HG03520 (cell line): Measurements from ENCODE around the gene MYBPC3.
"Not testable (repeated sequence)": the region's sequence is repeated elsewhere in the genome, so short reads cannot be mapped to it uniquely, and the experiment has no call there.

Experiments
- ATAC-seq: cut with Tn5 transposase; IDR thresholded peaks from one replicate; pipeline ENCODE4 v1.9.1; 2021; ENCODE audit warnings: mild to moderate bottlenecking, moderate library complexity; ENCODE audit not compliant: unreplicated experiment

The MYBPC3 gene

DNA sequence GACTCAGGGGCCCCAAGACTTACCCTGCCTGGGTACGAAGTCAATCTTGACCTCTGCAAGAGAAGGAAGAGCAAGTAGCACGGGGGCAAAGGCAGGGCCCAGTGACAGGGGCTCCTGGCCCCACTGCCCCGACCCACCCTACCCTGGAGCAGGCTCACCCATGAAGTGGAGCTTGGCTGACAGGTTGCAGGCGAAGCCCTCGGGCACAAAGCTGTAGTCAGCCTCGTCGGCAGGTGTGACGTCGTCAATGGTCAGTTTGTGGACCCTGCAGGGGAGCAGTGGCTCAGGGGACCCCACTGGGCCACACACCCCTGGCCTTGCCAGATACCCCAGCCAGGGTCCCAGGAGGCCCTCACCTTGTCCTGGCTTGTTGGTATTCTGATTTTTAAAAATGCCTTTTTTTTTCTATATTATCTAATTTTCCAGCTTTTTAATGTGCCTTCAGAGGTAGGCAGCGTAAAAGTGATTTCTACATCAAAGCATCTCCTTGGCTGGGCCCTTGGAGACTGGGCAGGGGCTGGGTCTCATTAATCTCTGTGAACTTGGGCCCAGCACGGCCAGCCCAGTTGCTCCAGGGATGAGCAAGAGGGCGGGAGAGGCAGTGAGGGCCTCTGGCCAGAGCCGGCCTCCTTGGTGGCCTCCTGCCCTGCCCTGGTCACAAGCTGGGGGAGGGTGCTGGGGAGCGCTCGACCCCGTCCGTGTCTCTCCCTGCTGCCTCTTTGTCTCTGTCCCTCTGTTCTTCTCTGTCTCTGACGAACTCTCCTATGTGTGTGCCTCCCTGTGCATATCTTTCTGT, 11.3 kb downstream of the MYBPC3 start:
- ATAC-seq: no peak

DNA sequence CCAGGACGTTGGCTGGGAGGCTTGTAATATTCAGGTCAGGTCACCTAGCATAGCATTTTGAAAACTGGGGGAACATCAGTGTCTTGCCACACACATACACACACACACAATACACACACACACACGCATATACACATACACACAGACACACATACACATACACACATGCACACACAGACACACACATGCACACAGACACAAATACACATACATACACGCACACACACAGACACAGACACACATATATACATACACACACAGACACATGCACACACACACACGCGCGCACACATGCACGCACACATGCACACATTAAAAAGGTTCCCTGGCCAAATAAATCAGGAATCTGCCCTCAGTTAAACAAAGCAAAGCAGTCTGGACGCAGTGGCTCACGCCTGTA, 12.5 kb downstream of the MYBPC3 start:
- no peak for ATAC-seq

DNA sequence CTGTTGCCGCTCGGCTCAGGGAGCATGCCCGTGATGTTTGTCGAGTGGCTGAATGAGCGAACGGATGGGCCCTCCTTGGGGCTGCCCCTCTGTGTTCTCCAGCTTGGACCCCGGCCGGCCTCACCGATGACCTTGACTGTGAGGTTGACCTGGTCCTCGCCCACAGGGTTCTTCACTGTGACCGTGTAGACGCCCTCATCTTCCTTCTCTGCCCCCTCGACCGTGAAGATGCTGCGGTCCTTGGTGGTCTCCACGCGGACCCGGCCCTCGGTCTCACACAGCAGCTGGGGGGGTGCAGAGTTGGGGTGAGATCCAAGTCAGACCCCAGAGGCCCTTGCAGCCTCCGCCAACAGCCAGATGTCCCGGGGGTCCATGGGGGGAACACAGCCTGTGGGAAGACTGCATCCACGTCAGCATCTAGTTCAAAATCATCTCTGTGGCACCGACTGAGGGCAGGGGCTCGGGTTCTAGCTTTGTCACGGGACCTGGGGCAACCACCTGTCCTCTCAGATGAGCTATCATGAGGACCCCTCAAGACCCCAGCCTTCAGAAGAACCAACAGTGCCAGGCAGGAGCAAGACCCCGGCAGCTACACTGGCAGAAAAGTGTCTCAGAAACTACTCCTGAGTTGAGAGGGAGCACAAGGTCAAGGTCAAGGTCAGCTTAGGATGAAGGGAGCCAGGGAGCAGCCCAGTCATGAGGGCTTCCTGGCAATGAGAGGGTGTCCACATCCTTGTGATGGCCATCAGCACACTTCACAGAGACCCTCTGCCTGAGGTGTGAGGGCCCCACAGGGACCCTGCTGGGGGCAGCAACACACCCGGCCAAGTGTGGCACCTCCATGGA, 13.9 kb downstream of the MYBPC3 start:
- ATAC-seq: no peak

DNA sequence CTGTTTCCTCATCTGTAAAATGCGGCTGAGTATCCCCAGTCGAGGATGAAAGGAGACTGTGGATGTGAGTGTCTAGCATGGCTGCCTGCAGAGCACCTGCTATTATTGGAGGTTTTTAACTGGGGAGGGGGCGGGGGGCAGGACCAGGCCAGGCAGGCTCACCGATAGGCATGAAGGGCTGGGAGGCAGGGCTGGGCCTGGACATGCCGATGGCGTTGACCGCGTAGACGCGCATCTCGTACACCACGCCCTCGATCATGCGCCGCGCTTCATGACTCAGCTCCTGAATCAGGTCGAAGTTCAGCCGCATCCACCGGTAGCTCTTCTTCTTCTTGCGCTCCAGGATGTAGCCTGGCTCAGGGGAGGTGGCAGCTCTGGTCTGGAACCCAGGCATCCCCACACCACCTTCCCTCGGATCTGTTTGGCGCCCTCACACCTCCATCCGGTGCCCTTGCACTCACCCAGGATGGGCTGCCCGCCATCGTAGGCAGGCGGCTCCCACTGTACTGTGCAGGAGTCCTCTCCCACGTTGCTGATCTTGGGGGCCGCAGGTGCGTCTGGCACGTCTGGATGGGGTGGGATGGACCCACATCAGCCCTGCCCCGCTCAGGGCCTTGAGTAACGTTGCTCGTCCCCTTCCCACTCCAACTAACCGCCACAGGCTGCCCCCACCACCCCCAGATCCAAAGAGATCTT, 15.1 kb downstream of the MYBPC3 start:
- no peak for ATAC-seq

DNA sequence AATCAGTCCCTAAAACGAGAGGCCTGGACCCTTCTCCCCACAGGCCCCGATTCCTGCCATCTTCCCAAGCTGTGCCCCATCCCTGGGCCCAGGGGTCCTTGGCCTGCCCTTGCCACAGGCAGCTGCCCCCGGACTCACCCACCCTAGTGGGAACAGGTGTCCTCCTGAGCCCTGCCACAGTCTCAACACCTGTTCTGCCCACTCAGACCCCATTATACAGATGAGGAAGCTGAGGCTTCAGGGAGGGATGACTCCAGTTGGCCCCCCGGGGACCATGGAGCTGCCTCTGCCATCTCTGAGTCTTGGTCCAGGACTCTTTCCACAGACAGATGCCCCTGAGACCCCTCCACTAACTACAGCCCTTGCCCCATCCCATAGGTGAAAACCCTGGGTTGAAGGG, 15.9 kb downstream of the MYBPC3 start:
- ATAC-seq: no peak

DNA sequence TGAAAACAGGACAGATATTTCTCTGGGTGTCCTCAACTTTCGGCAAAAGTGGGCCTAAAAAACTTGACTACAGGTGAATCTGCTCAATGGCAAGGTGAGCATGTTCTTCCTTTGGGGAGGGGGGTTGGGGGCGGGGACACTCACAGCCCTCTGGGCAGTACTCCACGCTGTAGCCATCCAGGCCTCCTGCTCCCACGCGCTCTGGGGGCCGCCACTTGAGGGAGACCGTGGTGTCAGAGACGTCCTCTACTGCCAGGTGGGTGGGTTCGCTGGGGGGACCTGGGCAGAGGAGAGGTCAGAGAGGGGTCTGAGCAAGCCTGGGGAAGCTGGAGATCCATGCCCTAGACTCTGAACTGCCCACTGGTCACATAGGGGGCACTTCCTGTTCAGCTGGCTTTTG, 16.8 kb downstream of the MYBPC3 start:
- no peak for ATAC-seq

DNA sequence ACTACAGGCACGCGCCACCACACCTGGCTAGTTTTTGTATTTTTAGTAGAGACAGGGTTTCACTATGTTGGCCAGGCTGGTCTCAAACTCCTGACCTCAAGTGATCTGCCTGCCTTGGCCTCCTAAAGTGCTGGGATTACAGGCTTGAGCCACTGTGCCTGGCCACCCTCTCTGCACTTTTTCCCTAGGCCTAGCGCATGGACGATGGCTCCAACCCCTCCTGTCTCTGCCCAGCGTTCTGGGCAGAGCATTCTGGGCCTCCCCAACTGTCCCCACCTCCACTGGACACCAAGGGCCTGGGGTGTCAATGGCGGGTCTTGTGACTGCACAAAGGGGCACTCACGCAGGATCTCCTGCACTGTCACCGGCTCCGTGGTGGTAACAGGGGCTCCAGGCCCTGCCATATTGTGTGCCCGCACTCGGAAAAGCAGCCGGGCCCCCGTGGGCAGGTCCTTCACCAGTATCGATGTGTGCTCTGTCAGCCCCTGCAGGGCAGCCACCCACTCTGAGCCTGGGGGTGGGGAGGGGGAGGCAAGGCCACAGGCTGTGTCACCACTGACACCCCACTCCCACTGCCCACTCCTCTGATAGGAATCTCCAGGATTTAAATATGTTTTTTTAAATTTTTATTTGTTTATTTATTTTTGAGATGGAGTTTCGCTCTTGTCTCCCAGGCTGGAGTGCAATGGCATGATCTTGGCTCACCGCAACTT, 17.6 kb downstream of the MYBPC3 start:
- ATAC-seq: not testable (repeated sequence)

DNA sequence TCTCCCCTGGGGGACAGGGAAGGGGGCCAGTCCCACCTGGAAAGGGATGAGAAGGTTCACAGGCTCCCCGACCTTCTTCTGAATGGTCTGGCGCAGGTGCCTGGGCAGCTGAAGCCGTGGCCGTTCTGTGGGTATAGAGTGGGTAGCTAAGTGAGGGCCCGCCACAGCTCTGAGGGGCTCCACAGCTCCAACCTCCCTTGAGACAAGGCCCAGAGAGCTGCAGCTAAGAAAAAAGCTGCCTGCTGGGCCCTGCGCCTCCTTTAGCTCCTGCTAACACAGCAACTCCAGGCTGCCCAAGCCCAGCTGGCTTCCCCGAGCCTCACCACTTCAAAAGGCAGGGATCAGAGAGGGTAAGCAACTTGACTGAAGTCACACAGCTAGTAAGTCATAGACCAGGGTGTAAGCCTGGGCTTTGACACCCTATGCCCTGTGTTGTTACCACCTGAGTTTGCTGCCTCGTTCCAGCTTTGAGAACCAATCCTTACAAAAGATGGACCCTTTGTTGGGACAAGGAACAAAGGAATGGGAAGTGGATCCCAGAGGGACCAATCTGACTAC, 18.5 kb downstream of the MYBPC3 start:
- ATAC-seq: no peak

DNA sequence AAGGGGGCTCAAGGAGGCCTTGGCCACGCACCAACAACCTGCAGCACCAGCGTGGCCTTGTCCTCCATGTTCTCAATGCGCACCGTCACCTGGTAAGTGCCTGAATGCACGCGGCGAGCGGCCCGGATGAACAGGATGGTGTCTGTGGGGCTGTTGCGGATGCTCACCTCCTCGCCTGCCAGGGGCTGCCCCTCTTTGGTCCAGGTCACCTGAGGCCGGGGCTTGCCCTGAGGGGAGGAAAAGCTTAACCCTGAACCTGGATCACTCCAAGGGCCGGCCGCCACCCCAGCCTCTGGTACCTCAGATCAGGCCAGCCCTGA, 19.0 kb downstream of the MYBPC3 start:
- ATAC-seq: no peak

DNA sequence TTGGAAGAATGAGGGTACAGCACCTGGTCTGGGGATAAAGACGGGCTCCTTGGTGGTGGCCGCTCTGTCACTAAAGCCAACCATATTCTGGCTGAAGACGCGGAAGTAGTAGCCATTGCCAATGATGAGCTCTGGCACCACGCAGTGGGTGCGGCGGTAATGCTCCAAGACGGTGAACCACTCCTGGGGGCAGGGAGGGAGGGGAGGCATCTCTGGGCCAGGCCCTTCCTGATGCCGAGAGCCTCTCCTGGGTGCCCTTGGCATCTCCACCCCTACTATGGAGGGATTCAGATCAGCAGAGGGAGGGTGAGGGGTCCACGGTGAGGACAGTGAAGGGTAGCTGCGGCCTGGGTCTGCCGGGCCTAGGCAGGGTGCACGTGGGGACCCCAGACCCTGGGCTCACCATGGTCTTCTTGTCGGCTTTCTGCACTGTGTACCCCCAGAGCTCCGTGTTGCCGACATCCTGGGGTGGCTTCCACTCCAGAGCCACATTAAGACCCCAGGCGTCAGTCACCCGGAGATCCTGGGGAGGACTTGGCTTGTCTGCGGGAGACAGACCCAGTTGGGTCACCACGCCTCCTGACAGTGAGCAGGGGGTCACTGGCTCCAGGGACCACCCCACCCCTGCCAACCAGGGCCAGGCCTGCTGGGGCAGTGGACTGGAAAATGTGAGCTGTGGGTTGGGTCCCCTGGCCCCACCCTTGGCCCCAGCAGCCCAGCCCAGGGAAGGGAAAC, 19.5 kb downstream of the MYBPC3 start:
- ATAC-seq: no peak

DNA sequence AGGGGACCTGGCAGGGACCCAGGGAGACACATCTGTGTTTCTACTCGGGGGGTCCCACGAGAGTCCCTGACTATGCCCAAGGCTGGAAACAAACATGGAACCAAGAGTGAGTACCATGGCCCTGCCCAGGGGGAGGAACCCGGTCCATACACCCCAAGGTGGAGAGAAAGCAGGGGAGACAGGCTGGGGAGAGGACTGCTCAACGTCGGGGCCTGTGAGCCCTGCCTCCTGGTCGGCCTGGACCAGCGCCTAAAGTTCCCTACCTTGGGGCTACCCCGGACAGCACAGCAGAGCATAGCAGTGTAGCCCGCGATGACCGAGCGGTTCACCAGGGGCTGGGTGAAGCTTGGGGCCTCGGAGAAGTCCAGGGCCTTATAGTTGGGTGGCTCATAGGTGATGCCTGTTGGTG, 20.2 kb downstream of the MYBPC3 start:
- no peak for ATAC-seq

DNA sequence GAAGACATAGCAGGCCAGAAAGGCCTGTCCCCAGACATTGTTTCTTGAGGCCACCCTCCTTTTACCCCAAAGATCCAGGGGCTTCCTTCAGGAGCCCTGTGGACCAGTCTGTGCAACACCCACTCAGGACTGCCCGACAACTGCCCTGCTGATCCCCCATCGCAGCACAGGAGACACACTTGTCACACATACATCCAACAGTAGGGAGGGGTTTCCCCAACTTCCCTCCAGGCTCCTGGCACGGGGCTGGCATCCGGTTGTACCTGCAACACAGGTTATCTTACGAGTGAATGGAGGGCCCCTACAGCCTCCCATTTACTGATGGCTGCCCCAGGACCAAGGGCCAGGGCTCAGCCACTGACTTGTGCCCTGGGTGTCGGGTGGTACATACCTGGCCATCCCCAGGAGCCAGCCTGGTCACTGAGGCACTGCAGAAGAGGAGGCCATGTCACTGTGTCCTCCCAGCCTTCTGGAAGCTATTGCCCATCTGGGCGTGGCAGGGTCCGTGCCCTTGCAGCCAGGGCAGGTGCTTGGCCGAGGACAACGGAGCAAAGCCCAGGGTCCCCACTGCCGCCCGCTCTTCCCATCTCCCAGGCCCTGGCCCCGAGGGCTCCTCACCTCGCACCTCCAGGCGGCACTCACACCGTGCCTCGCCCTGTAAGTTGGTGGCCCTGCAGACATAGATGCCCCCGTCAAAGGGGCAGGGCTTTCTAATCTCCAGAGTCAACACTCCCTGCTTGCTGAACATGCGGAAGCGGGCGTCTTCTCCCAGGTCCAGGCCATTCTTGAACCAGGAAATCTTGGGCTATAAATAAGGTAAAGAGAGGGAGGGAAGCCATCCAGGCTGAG, 20.8 kb downstream of the MYBPC3 start:
- no peak for ATAC-seq

DNA sequence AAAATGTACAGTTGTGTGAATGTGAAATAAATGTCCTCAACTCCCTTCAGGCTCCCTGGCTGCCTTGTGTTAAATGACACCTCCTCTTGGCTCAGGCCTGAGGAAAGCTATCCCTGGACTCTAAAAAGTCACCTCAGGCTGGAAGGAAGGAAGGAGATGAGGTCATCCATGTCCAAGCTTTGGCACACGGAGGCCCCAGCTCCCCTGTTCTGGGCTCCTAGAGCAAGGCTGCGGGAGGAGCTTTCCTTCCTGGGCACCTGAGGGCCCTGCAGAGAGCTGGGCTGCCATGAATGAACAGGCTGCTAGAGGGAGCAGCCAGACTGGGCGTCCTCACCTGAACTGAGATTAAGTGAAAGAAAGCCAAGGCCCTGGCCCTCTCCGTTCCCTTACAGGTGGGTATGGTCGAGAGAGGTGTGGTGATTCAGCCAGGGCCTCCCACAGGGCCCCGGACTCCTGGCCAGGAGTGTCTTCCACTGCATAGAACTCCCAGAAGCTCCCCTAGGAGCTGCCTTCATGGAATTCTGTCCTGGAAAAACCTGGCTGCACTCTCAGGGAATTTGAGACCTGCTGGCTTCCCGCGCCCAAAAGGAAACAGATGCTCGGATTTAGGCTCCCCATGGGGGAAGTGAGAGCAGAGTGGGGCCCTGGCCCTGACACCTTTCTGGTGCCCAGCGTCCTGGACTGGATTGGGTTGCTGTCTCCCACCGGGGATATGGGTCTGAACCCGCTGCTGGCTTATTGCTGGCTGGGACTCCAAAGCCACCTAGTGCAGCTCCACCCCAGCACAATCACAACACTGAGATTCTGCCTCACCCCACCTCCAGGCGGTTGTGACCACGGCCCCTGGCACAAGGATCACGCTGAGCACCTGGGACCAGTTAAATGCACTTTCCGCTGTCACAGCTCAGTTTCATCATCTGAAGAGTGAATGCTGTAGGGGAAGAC, 22.2 kb downstream of the MYBPC3 start:
- no peak for ATAC-seq

DNA sequence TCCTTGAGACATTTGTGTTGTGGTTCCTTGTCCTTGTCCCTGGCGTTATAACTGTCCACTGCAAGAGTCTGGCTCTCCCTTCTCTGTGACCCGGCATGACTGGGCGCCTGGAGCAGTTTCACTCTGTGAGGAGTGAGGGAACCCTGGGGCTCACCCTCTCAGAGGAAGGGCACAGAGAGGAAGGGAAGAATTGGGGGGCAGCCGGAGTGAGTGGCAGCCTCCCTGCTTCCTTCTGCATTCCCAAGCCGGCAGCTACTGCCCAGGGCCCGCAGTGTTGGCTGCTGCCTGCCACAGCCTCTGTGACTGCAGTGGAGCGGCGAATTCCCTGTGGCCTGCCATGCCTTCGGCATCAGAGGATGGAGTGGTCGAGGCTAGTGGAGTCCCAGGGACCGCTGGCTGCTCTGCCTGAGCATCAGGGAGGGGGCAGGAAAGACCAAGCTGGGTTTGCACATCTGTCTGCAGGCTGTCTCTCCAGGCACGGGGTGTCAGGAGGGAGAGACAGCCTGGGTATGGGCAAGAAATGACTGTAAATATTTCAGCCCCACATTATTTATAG, 23.0 kb downstream of the MYBPC3 start:
- ATAC-seq: no peak

DNA sequence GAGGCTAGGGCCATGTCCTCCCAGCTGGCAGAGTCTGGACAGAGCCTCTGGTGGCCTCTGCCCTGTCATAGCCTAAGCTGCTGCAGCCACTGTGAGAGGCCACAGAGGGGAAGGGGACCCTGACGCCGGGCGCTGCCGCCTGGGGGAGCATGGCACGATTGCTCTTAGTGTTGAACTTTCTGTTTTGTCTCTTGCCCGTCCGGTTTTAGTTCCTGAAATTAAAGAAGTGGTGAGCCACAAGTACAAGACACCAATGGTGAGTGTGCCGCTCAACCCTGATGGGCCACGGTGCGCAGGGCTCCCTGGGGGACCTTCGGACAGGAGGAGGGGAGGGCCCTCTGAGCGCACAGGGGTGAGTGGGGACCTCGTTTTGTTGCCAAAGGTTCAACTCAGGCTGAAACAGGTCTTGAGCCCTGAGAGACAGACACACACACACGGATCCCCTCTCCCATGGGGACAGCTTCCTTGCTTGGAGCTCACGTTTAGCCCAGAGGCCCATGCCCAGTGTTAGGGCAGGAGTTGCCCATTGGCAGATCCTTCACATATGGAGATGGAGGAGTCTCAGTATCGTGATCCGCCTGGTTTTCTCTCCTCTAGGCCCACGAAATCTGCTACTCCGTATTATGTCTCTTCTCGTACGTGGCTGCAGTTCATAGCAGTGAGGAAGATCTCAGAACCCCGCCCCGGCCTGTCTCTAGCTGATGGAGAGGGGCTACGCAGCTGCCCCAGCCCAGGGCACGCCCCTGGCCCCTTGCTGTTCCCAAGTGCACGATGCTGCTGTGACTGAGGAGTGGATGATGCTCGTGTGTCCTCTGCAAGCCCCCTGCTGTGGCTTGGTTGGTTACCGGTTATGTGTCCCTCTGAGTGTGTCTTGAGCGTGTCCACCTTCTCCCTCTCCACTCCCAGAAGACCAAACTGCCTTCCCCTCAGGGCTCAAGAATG, 23.8 kb downstream of the MYBPC3 start:
- no peak for ATAC-seq

DNA sequence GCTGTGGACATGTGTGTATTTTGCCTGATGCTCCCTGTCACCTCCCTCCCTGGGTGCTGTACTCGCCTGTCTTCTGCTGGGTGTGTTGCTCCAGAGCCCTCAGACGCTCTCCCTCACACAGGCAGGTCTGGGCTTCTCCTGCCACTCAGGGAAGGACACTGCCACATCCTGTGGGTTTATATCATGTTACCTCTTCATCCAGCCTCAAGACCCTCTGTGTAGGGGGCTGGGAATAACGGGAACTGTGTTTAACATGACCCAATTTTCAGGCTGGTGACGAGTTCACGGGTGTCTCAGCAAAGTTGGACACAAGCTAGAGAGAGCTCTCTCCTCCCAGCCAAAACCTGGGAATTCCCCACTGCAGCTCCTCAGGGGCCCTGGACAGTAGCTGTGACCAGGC, 24.6 kb downstream of the MYBPC3 start:
- no peak for ATAC-seq

DNA sequence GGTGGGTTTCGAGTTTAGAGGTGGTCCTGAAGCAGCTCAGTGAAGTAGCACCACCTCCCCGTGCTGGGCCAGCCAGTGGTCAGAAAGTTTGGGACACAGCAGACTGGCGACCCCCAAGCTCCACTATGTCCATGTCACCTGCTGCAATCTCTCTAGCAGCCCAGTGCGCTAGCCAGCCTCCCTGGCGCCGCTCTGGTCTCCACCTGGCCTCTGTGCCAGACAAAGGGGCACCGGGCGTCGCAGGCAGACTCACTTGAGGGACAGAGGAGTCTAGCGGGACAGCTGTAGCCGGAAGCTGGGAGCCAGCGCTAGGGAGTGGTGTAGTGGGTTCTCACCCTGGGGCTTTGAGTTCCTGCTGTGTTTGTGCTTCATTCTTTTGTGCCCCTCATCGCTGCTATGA, 25.5 kb downstream of the MYBPC3 start:
- ATAC-seq: no peak
